Activated CD8-positive, alpha-beta memory T cell treated with anti-CD3 and anti-CD28 coated beads for 48 hours (primary cell): ENCODE results near the gene ST3GAL4.

Experiments used
- DNase-seq, 3 experiments: peaks; one replicate each; pipeline ENCODE4 v3.0.0-alpha.2; 2020; ENCODE audit warnings: low read depth in 2 of 3, low spot score in 2 of 3

ST3GAL4 gene

GRCh38 chr11:126329644-126330211, 25.8 kb upstream of the ST3GAL4 start:
- no peak for DNase-seq

DNA sequence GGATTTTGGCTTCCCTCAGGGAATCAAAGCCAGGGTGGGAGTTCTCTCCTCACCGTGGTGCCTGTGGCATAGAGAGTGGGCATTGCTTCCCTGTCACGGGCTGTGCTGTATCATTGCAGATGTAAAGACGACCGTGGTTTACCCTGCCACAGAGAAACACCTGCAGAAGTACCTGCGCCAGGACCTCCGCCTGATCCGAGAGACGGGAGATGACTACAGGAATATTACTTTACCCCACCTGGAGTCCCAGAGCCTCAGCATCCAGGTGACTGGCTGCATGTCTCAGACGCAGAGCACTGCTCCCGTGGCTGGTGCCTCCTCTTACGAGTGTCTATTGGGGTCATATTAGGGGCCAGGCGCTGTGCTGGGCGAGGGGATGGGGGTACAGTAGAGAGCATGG, 24.2 kb upstream of the ST3GAL4 start:
- DNase-seq: no peak

GRCh38 chr11:126332221-126332711, 23.2 kb upstream of the ST3GAL4 start:
- DNase-seq: no peak

DNA sequence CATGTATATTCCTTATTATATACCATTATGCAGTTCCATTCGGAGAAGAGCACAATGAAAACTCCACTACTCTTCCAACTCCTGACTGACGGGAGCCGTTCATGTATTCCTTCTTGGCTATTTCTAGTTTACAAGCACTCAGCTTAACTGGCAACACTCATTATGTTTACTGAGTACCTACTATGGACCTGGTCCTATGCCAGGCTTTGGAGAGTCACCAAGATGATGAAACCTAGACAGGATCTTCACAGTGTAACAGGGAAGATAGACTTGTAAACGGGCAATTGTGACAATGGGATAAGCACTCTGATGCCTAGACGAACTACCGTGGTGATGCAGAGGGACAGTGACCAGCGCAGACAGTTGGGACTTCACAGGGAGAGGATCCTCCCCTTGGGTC, 22.3 kb upstream of the ST3GAL4 start:
- DNase-seq: no peak

GRCh38 chr11:126334659-126335462, 20.6 kb upstream of the ST3GAL4 start:
- DNase-seq: no peak

- DNase-seq: no peak
Measured at GRCh38 chr11:126335463-126335760, 20.1 kb upstream of the ST3GAL4 start.

GRCh38 chr11:126336138-126336541, 19.3 kb upstream of the ST3GAL4 start:
- DNase-seq: no peak

- DNase-seq: no peak
Measured at GRCh38 chr11:126336671-126337101, 18.8 kb upstream of the ST3GAL4 start.

DNA sequence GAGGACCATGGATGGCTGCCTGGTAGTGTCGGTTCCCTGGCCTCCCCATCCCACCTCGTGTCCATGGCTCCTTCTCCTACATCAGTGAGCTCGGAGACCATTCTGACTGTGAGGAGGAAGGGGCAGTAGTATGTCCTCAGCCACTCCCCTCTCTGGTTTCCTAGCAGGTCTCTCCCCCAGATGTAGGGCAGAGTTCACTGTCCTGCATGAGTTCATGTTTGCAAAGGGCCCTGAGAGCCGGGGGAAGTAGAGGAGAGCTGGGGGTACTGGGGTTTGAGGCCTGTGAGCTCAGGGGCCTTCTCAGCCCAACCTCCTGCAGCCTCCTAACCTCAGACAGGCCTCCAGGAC, 18.4 kb upstream of the ST3GAL4 start:
- no peak for DNase-seq

DNA sequence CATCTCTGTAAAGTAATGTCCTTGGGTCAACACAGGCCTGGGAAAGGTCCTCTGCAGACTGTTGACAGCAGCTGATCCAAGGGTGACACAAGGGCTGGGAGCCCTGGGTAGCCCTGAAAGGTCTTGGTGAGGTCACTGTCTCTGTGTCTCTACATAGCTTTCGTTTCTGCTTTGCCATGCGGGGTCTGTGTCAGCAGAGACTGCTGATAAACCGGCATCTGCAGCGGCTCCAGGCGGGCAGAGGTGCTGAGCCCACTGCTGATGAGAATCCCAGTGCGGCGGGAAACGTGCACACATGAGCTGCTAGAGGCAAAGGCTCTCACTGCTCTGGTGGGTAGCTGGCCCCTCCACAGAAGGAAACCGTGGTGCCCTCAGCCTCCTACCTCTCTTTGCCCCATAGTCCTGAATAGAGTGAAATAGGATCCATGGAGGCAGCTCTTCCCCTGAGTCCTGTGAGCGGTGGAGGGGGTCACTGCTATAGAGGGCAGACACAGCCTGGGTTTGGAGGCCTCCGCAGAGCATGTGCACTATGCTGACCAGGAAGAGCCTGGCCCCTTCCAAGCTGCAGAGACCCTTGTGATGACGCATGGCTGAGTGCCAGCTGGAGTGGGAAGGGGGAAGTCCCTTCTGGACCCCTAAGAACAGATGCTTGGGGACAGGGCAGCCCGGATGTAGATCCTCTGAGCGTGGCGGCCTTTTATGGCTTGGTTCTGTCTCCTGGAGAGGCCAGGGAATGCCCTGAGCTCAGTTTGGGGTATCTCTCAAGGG, 17.8 kb upstream of the ST3GAL4 start:
- DNase-seq: no peak

- no peak for DNase-seq
Measured at GRCh38 chr11:126338346-126339055, 17.0 kb upstream of the ST3GAL4 start.

GRCh38 chr11:126339073-126339862, 16.2 kb upstream of the ST3GAL4 start:
- DNase-seq: no peak

- no peak for DNase-seq
Measured at GRCh38 chr11:126339863-126340434, 15.5 kb upstream of the ST3GAL4 start.

GRCh38 chr11:126340960-126341606, 14.4 kb upstream of the ST3GAL4 start:
- no peak for DNase-seq

GRCh38 chr11:126341760-126342161, 13.7 kb upstream of the ST3GAL4 start:
- no peak for DNase-seq

GRCh38 chr11:126343051-126343450, 12.4 kb upstream of the ST3GAL4 start:
- no peak for DNase-seq

DNA sequence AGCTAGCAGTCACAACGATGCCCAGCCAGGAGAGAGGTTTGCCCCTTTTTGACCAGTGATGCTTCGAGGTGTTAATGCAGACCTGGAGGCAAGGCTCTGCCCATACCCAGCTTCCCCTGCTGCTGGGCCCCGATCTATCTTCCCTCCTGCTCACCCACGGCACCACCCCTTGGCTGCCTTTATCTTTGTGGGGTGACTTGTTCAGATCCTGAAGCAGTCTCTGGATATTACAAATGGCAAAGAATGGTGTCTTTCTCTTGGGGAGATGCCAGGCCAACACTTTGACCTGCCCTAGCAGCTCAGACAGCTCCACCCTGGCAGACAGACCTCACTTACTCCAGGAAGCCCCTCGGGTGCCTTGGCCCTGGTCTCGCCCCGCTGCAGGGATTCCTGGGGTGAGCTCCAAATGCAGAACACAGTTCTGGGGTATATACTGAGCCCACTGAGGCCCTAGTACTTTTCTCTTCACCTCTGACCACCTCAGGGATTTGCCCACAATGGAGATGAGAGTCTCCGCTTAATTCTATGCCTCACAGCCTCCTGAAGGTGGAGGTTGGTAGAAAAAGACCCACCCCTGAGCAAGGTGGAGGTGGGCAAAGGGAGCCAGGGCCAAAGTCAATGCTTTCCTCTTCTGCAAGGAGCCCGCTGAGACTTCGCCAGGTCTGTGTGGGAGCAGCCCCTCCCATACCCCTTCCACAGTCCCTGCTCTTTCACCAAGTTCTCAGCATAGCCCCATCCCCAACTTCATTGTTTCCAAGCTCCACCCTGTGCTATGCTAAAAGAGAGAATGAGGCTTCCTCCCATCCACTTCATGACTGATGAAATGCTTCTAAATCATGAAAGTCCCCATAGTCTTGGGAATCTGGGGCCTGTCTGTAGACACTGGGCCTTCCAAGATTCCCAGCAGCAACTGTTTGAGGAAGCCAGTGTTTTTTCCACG, 11.1 kb upstream of the ST3GAL4 start:
- no peak for DNase-seq

GRCh38 chr11:126345283-126345682, 10.2 kb upstream of the ST3GAL4 start:
- no peak for DNase-seq
